ENCODE measurements around the gene EEF1AKMT1. TPM values are rescaled to one million over a fixed set of nuclear protein-coding genes. Genes with fewer than 3 reads are reported as not detected.

The EEF1AKMT1 gene
- total RNA-seq, 1 experiment from 2014 or later, result 10.6 TPM

DNA sequence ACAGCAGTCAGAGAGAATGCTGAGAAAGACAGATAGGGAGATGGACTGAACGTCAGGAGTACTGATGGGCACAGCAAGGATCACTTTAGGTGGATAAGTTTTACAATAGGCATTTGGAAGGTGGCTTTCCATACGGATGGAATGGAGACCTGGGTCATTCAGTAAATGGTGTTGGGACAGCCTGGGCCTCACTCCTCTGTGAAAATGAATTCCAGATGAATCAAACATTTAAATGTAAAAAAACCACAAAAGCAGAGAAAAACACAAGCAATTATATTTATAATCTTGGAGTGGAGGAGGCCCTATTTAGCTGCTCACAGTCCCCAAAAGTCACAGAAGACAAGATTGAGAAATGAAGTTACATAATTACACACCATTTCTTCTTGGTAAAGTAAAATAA lies 65.5 kb downstream of the EEF1AKMT1 start:
- no peaks in the 10 kb centered on the region for H3K27me3 ChIP-seq (replicated peaks)
- no peak overlapping the region for H3K4me3 ChIP-seq
- no peak overlapping the region for H3K27ac ChIP-seq
- no peak for DNase-seq (ENCODE audit: low read depth in 1 of 2, low spot score in 2 of 2)
- H3K9me3 ChIP-seq (replicated peaks), result no peaks in the 10 kb centered on the region
- no peaks in the 10 kb centered on the region for H3K36me3 ChIP-seq
- peaks cover 39% of the 10 kb centered on the region for H3K4me1 ChIP-seq (replicated peaks)

DNA sequence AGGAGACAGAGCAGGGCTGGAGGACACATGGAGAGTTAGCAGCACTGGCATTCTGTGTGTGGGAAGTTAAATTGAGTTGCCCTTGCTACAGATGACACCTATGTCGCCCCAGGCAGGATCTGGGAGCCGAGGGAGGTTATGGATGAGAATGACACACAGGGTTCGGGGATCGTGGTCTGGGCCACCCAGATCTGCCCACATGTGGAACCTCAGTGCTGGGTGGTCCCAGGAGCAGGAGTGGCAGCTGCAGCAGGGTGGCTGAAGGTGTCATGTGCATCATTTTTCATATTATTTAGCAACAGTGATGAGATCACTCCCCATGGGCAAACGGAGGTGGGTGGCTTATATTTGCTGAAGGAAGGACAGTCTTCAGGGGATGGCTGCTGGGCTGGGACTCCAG lies 67.1 kb downstream of the EEF1AKMT1 start:
- peak; percentile 52 to 78 for DNase-seq (ENCODE audit: low read depth in 1 of 2, low spot score in 2 of 2)
- H3K9me3 ChIP-seq (replicated peaks), result no peaks in the 10 kb centered on the region
- no peaks in the 10 kb centered on the region for H3K36me3 ChIP-seq
- H3K4me3 ChIP-seq, result no peak overlapping the region
- H3K27me3 ChIP-seq (replicated peaks), result no peaks in the 10 kb centered on the region
- H3K27ac ChIP-seq, result no peak overlapping the region
- peaks cover 43% of the 10 kb centered on the region for H3K4me1 ChIP-seq (replicated peaks)

DNA sequence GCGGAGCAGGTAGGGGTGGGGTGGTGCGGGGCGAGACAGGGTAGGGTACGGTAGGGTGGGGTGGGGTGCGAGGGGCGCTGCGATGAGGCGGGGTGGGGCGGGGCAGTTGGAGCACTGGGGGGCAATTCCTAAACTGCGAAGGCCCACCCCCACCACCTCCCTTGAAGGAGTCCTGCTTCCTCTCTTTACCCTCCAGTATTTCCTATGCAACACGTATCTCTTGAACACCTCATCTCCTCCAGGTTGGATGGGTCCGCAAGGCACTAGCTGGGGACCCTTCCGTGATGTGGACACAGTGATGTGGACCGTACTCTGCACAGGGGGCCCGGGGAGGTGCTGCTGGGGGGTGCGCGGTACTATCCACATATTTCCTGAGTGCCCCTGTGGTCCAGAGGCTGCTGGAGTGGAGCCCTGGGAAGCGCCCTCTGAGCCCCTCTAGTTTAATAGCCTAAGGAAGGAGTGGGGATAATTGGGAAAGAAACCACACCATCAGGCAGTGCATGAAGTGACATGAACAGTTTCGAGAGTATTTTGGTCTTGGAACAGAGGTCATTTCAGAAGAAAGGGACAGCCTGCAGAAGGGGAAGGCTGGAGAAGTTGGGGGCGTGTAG lies 69.2 kb downstream of the EEF1AKMT1 start:
- Histone ChIP-seq H3K4me1 (replicated peaks) (peaks cover 47% of the 10 kb centered on the region), H3K9me3 (replicated peaks) (no peaks in the 10 kb centered on the region), H3K36me3 (no peaks in the 10 kb centered on the region), H3K4me3 (no peak overlapping the region), H3K27ac (no peak overlapping the region), H3K27me3 (replicated peaks) (no peaks in the 10 kb centered on the region)
- DNase-seq (ENCODE audit: low read depth in 1 of 2, low spot score in 2 of 2), result no peak

DNA sequence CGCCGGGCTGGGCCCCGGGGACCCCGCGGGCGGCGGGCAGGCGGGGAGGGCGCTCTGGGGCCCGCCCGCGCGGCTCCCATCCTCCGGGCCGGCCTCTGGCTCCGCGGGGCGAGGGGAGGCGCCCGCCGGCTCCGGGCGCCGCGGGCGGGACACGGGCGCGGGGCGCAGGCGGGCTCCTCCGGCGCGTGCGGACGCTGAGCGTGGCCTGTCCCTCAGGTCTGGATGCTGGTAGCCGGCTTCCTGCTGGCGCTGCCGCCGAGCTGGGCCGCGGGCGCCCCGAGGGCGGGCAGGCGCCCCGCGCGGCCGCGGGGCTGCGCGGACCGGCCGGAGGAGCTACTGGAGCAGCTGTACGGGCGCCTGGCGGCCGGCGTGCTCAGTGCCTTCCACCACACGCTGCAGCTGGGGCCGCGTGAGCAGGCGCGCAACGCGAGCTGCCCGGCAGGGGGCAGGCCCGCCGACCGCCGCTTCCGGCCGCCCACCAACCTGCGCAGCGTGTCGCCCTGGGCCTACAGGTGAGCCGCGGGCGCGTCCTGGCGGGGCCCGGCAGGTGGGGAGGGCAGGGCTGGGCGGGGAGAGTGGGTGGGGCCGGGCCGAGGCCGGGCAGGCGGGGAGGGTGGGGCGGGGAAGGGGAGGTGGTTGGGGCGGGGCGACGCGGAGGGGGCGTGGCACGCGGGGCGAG lies 69.8 kb downstream of the EEF1AKMT1 start:
- Histone ChIP-seq H3K4me1 (replicated peaks) (peaks cover 44% of the 10 kb centered on the region), H3K27ac (no peak overlapping the region), H3K9me3 (replicated peaks) (no peaks in the 10 kb centered on the region), H3K36me3 (no peaks in the 10 kb centered on the region), H3K4me3 (peak overlapping the region; percentile 70), H3K27me3 (replicated peaks) (no peaks in the 10 kb centered on the region)
- peak; percentile 29 to 72 for DNase-seq (ENCODE audit: low read depth in 1 of 2, low spot score in 2 of 2)

DNA sequence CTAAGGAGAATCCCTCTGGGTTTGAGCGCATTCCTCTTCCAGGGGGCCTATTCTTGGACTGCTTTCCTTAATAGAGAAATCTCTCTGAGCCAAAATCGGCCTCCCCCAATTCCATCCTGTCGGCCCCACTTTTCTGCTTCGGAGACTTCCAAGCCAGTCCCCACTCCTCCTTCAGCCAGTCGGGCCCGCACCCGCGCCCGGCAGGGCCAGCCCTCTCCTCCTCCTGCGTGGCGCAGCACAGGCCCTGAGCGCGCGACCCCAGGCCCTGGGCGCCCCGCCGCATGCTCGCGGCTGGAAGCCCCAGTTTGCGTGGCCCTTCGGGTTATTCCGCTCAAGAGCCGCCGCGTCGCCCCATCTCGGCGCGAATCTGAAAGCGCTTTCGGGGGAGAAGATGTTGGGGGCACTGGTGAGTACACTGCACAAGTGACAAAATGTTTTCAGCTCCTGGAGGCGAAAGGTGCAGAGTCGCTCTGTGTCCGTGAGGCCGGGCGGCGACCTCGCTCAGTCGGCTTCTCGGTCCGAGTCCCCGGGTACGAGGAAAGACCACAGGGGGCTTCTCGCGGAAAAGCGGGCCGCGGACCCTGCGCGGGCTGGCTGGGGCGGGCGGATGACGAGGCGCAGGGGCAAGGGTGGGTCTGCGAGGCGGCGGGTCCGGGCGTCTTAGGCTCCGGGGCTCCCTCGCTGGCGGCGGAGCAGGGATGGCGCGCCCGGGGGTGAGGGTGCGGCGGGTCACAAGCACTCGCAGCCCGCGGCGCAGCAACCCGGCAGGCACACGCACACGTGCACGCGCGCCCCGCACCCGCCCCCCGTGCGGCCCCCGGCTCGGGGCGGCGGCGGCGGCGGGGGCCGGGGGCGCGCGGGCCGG lies 70.6 kb downstream of the EEF1AKMT1 start, which contains the start of gene IL17D:
IL17D (plus strand) TSS at position 785 of the 865 bp plus-strand sequence. CDS start 303 bp downstream, outside the sequence.
- Histone ChIP-seq H3K27ac (no peak within 1 kb of the TSS), H3K4me3 (peak within 1 kb of the TSS; percentile 70), H3K4me1 (replicated peaks) (peaks cover 39% of the 10 kb centered on the region)

DNA sequence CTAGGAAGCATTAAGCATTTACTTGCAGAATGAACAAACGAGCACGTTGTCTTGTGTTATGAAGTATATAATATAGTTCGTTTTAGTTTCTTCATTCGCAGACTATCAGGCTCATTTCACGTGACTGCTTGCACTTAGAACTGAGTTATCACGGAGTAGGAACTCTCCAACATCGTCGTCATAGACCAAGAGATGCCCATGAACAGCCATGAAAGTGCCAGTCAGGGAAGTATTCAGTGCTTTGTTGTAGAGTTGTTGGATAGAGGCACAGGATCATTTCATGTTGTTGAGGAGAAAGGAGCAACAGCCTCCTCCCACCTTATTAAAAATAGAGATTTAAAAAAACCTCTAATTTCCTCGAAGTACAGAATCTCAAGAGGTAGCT lies 71.2 kb downstream of the EEF1AKMT1 start:
- no peaks in the 10 kb centered on the region for H3K36me3 ChIP-seq
- no peaks in the 10 kb centered on the region for H3K27me3 ChIP-seq (replicated peaks)
- H3K4me3 ChIP-seq, result peak overlapping the region; percentile 70
- H3K4me1 ChIP-seq (replicated peaks), result peaks cover 36% of the 10 kb centered on the region
- no peaks in the 10 kb centered on the region for H3K9me3 ChIP-seq (replicated peaks)
- no peak overlapping the region for H3K27ac ChIP-seq
- DNase-seq (ENCODE audit: low read depth in 1 of 2, low spot score in 2 of 2), result no peak

More for the DNA sequence above, 70.6 kb downstream of the EEF1AKMT1 start, which contains the start of gene IL17D:
- Histone ChIP-seq H3K36me3 (no peaks in the 10 kb centered on the region), H3K27me3 (replicated peaks) (no peaks in the 10 kb centered on the region), H3K9me3 (replicated peaks) (no peaks in the 10 kb centered on the region)
- peak in 1 of 2 experiments; percentile 48 for DNase-seq (ENCODE audit: low read depth in 1 of 2, low spot score in 2 of 2)

DNA sequence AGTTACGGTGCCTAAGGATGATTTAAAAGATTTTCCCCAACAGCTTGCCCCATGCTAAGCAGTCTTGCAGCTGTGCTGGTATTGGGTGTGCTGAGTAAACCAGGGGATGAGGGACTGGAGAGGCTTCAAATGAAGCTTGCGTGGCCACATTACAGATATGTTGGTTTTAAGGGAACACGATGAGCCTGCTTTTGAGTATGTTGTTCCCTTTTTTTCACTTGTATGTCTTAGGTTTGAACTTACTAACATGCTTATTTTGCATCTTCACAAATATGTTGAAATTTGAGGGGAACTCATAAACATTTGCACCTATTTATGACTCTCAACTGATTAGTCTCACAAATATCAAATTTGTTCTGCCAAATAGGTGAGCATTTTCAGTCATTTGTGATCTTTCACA lies 72.3 kb downstream of the EEF1AKMT1 start:
- Histone ChIP-seq H3K4me1 (replicated peaks) (peaks cover 29% of the 10 kb centered on the region), H3K9me3 (replicated peaks) (no peaks in the 10 kb centered on the region), H3K27me3 (replicated peaks) (no peaks in the 10 kb centered on the region), H3K36me3 (no peaks in the 10 kb centered on the region), H3K27ac (no peak overlapping the region), H3K4me3 (no peak overlapping the region)
- DNase-seq (ENCODE audit: low read depth in 1 of 2, low spot score in 2 of 2), result no peak

DNA sequence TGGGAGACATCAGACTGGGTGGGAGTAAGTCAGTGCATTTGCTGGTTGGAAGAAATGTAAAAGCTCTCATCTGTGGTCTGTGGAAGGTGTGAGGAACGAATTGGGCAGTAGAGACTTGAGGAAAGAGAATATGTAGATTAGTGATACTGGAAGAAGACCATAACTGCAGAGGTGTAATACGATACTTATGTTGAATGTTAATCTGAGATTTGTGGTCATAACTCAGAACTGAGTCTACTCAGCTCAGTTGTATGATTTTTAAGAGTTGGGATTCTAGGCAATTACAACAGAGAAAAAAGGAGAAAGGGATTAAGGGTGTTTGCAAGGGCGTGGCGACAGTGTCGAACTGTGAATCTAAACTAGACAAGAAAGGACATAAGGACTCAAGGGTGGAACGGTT lies 73.5 kb downstream of the EEF1AKMT1 start:
- H3K9me3 ChIP-seq (replicated peaks), result no peaks in the 10 kb centered on the region
- H3K4me1 ChIP-seq (replicated peaks), result peaks cover 21% of the 10 kb centered on the region
- H3K27me3 ChIP-seq (replicated peaks), result no peaks in the 10 kb centered on the region
- H3K36me3 ChIP-seq, result no peaks in the 10 kb centered on the region
- no peak for DNase-seq (ENCODE audit: low read depth in 1 of 2, low spot score in 2 of 2)
- H3K27ac ChIP-seq, result no peak overlapping the region
- H3K4me3 ChIP-seq, result no peak overlapping the region

DNA sequence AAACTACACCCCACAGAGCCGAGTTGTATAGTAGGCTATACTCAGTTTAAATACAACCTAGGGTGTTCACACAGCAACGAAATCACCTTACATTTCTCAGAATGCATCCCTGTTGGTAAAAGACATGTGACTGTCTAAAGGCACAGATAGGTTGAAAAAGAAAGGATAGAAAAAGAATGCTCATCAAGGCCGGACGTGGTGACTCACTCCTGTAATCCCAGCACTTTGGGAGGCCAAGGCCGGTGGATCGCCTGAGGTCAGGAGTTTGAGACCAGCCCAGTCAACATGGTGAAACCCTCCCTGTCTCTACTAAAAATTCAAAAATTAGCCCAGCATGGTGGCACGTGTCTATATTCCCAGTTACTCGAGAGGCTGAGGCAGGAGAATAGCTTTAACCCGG lies 74.0 kb downstream of the EEF1AKMT1 start:
- peaks cover 21% of the 10 kb centered on the region for H3K4me1 ChIP-seq (replicated peaks)
- no peak for DNase-seq (ENCODE audit: low read depth in 1 of 2, low spot score in 2 of 2)
- H3K27me3 ChIP-seq (replicated peaks), result no peaks in the 10 kb centered on the region
- no peaks in the 10 kb centered on the region for H3K36me3 ChIP-seq
- no peak overlapping the region for H3K27ac ChIP-seq
- H3K9me3 ChIP-seq (replicated peaks), result no peaks in the 10 kb centered on the region
- no peak overlapping the region for H3K4me3 ChIP-seq

DNA sequence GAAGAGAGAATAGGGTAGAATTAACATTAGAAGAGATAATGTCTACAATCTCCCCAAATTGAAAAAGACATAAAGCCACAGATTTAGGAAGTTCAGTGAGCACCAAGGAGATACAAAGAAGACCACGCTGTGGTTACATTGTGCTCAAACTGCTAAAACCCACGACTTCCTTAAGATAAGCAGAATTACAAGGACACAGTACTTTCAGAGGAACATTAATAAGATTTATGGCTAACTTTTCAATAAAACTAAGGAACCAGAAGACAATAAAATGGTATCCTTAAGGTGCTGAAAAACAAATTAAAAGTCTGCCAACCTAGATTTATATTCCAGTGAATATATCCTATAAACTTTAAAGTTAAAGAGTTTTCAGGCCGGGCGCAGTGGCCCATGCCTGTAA lies 77.7 kb downstream of the EEF1AKMT1 start:
- Histone ChIP-seq H3K27me3 (replicated peaks) (no peaks in the 10 kb centered on the region), H3K27ac (no peak overlapping the region), H3K9me3 (replicated peaks) (no peaks in the 10 kb centered on the region), H3K36me3 (no peaks in the 10 kb centered on the region), H3K4me1 (replicated peaks) (peaks cover 9% of the 10 kb centered on the region), H3K4me3 (no peak overlapping the region)
- no peak for DNase-seq (ENCODE audit: low read depth in 1 of 2, low spot score in 2 of 2)

DNA sequence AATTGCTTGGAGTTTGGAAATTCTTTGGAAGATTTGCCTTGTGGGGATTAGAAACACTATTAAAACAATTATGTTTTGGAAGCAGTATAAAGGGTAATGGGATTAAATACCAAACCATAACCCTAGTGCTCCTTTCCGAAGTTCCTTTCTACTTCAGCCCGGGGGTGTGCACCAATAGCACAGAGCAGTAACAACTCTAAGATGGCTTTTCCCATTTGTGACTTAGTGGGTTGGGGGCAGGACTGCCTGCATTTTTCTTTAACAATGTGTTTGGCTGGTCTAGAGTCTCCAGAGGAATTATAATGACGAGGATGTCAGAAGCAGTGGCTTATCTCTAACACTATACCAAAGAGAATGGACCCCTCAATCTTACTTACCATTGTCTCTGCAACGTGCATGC lies 82.1 kb downstream of the EEF1AKMT1 start:
- H3K4me3 ChIP-seq, result no peak overlapping the region
- no peaks in the 10 kb centered on the region for H3K27me3 ChIP-seq (replicated peaks)
- no peak overlapping the region for H3K27ac ChIP-seq
- no peaks in the 10 kb centered on the region for H3K36me3 ChIP-seq
- H3K9me3 ChIP-seq (replicated peaks), result no peaks in the 10 kb centered on the region
- H3K4me1 ChIP-seq (replicated peaks), result no peaks in the 10 kb centered on the region
- no peak for DNase-seq (ENCODE audit: low read depth in 1 of 2, low spot score in 2 of 2)

DNA sequence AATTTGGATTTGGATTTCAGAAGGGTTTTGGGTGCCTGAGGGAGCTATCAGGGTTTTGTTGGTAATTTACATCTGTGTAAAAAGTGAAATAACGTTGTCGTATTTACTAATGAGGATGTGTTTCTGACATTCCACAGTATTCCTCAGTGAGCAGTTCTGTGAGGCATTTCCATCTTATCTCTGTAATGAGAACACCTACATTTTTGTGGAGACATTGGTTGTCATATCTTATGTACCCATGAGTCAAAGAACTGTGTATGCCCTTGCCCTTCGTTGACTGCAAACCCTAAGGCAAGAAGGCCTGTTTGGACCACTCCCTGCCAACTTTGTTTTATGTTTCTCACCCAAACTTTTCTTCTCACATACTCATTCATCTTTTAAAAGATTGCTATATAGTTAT lies 84.5 kb downstream of the EEF1AKMT1 start:
- H3K4me1 ChIP-seq (replicated peaks), result no peaks in the 10 kb centered on the region
- H3K36me3 ChIP-seq, result no peaks in the 10 kb centered on the region
- H3K27ac ChIP-seq, result no peak overlapping the region
- DNase-seq (ENCODE audit: low read depth in 1 of 2, low spot score in 2 of 2), result no peak
- no peaks in the 10 kb centered on the region for H3K27me3 ChIP-seq (replicated peaks)
- H3K9me3 ChIP-seq (replicated peaks), result no peaks in the 10 kb centered on the region
- H3K4me3 ChIP-seq, result no peak overlapping the region

DNA sequence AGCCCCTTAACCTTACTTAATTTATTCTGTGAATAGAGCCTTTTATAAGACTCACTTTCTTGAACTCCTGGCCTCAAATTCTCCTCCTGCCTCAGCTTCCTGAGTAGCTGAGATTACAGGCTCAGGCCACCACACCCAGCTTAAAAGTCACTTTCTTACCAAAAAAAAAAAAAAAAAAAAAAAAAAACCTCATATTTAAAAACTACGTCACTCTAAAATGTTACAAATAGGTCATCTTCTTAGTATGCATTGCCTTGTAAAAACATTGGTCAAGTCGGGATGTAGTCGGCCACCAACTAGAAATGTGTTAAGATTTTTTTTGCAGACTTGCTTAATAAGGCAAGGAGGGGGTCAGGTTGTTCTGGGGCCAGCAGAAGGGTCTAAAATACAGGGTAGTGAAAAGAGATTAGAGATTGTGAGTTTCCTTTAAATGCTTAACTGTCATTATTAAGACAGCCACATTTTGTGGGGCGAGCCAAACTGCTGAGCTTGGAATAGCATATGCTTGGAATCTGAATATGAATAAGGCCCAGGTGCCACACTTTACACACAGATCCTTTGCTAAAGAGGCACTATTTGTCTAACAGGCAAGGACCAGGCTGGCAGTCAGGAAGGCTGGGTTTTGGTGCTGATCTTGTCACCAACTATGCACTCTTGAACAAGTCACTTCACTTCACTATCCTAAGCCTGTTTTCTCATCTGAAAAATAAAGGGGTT lies 86.7 kb downstream of the EEF1AKMT1 start:
- DNase-seq (ENCODE audit: low read depth in 1 of 2, low spot score in 2 of 2), result no peak
- Histone ChIP-seq H3K9me3 (replicated peaks) (no peaks in the 10 kb centered on the region), H3K4me3 (no peak overlapping the region), H3K4me1 (replicated peaks) (no peaks in the 10 kb centered on the region), H3K36me3 (no peaks in the 10 kb centered on the region), H3K27me3 (replicated peaks) (no peaks in the 10 kb centered on the region), H3K27ac (no peak overlapping the region)

All from SJSA1 (cell line).